Neural cell (in vitro differentiated cells): ENCODE results near the gene KDM4C. TPM values are rescaled to one million over a fixed set of nuclear protein-coding genes. Genes with fewer than 3 reads are reported as not detected.

Source experiments
- H2AFZ ChIP-seq: fragments of 200-600, 300-800 bp; sonication (generic), shearing (Covaris generic); 2 replicates; pipeline ENCODE4 v1.6.0; 2014; ENCODE audit warnings: low read depth, mild to moderate bottlenecking, antibody characterized with exemption, low read length, moderate library complexity
- H3F3A ChIP-seq: fragments of 200-600 bp; shearing (Covaris generic); 2 replicates; pipeline ENCODE4 v1.6.1; 2016; ENCODE audit warnings: mild to moderate bottlenecking, moderate library complexity, mixed read lengths, antibody characterized with exemption, low read length; ENCODE audit not compliant: insufficient read depth, poor library complexity, severe bottlenecking
- H3K27ac ChIP-seq: fragments of 200-600, 300-800 bp; sonication (generic), shearing (Covaris generic); 2 replicates; pipeline ENCODE4 v1.5.1; 2014; ENCODE audit warnings: mild to moderate bottlenecking, low read length, moderate library complexity
- H3K27me3 ChIP-seq: fragments of 300-800, 200-600 bp; sonication (generic), shearing (Covaris generic); 2 replicates; pipeline ENCODE4 v1.6.0; 2014; ENCODE audit warnings: mild to moderate bottlenecking, low read depth, low read length, moderate library complexity; ENCODE audit not compliant: insufficient read depth
- H3K36me3 ChIP-seq: fragments of 300-800, 200-600 bp; sonication (generic), shearing (Covaris generic); 2 replicates; pipeline ENCODE4 v1.5.1; 2014; ENCODE audit warnings: mild to moderate bottlenecking, antibody characterized with exemption, low read length, moderate library complexity; ENCODE audit not compliant: insufficient read depth
- H3K4me2 ChIP-seq: fragments of 300-800, 200-600 bp; sonication (generic), shearing (Covaris generic); 2 replicates; pipeline ENCODE4 v1.6.0; 2014; ENCODE audit warnings: mild to moderate bottlenecking, low read length
- H3K4me3 ChIP-seq: fragments of 300-800, 200-600 bp; sonication (generic), shearing (Covaris generic); 2 replicates; pipeline ENCODE4 v1.5.1; 2014; ENCODE audit warnings: mild to moderate bottlenecking, low read length, moderate library complexity
- H3K79me2 ChIP-seq: fragments of 200-600 bp; shearing (Covaris generic); replicated peaks from 2 replicates; pipeline ENCODE4 v1.6.0; 2014; ENCODE audit warnings: mild to moderate bottlenecking, low read length, moderate library complexity; ENCODE audit not compliant: insufficient read depth
- H3K9ac ChIP-seq: fragments of 300-800, 200-600 bp; sonication (generic), shearing (Covaris generic); 2 replicates; pipeline ENCODE4 v1.6.1; 2016; ENCODE audit warnings: mild to moderate bottlenecking, low read length, mixed read lengths
- H3K9me2 ChIP-seq: fragments of 200-600 bp; shearing (Covaris generic); 2 replicates; pipeline ENCODE4 v1.6.1; 2016; ENCODE audit warnings: mild to moderate bottlenecking, low read length, mixed read lengths; ENCODE audit not compliant: insufficient read depth
- H3K9me3 ChIP-seq: fragments of 200-600, 300-800 bp; sonication (generic), shearing (Covaris generic); 2 replicates; pipeline ENCODE4 v1.6.1; 2016; ENCODE audit warnings: mild to moderate bottlenecking, mixed run types, low read length, moderate library complexity, mixed read lengths
- H4K20me1 ChIP-seq: fragments of 200-600 bp; shearing (Covaris generic); 2 replicates; pipeline ENCODE4 v1.6.1; 2016; ENCODE audit warnings: mild to moderate bottlenecking, mixed run types; ENCODE audit not compliant: insufficient read depth
- EP300 ChIP-seq: fragments of 450-650 bp; conservative IDR thresholded peaks from 2 replicates; pipeline ENCODE4 v1.6.1; 2014; ENCODE audit warnings: antibody characterized with exemption, mild to moderate bottlenecking, moderate library complexity; ENCODE audit not compliant: poor library complexity, severe bottlenecking
- EZH2 ChIP-seq: fragments of 200-600, 300-800 bp; shearing (Covaris generic), sonication (generic); IDR thresholded peaks from 2 replicates; pipeline ENCODE4 v1.6.1; 2014; ENCODE audit warnings: antibody characterized with exemption, low read length, borderline replicate concordance, mild to moderate bottlenecking; ENCODE audit not compliant: insufficient read depth, poor library complexity, severe bottlenecking
- MXI1 ChIP-seq: fragments of 450-650 bp; conservative IDR thresholded peaks from 2 replicates; pipeline ENCODE4 v1.6.1; 2014; ENCODE audit warnings: antibody characterized with exemption, mild to moderate bottlenecking; ENCODE audit not compliant: poor library complexity, severe bottlenecking
- POLR2AphosphoS5 ChIP-seq: IDR thresholded peaks from 2 replicates; pipeline ENCODE4 v1.6.1; 2012
- RAD21 ChIP-seq: fragments of 450-650 bp; conservative IDR thresholded peaks from 2 replicates; pipeline ENCODE4 v1.6.1; 2014; ENCODE audit warnings: antibody characterized with exemption, mild to moderate bottlenecking, moderate library complexity
- SMC3 ChIP-seq: fragments of 450-650 bp; conservative IDR thresholded peaks from 2 replicates; pipeline ENCODE4 v1.6.1; 2014; ENCODE audit warnings: antibody characterized with exemption, mild to moderate bottlenecking, moderate library complexity; ENCODE audit not compliant: poor library complexity
- TAF1 ChIP-seq: IDR thresholded peaks from 2 replicates; pipeline ENCODE4 v1.6.1; 2012; ENCODE audit warnings: low read depth
- polyA plus RNA-seq: library from polyadenylated mRNA; depleted of rRNA; stranded (reverse); fragments of >200 nt; gene quantifications from 2 replicates; pipeline ENCODE4 v1.2.3, GENCODE V29; 2014
- TF ChIP-seq, protein P1 (sequence below): fragments of 450-650 bp; IDR thresholded peaks from 2 replicates; pipeline ENCODE4 v1.5.1; 2014; ENCODE audit warnings: antibody characterized with exemption, mild to moderate bottlenecking, moderate library complexity; ENCODE audit not compliant: poor library complexity, severe bottlenecking
- TF ChIP-seq, protein P2 (sequence below): IDR thresholded peaks from 2 replicates; pipeline ENCODE4 v1.6.1; 2012; ENCODE audit warnings: borderline replicate concordance

The KDM4C gene
- polyA plus RNA-seq, 1 donor from 2014 or later, result 21.1 TPM

DNA sequence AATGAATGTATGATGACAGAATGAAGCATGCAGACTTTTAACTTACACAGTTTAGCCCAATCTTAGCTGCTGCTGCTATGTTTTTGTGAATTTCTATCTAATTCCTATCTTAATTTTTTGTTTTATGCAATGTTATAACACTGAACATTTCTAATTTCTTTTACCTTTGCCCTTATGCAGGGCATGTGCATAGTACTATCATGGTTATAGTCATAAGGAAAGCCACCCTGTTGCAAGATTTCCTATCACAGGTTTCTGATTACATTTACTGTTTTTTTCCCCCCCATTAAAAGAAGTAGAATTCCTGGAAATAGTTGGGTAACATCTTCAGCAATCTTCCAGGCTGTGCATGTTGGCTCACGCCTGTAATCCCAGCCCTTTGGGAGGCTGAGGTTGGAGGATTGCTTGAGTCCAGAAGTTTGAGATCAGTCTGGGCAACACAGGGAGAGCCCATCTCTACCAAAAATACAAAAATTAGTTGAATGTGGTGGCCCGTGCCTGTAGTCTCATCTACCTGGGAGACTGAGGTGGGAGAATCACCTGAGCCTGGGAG is 164.4 kb downstream of the KDM4C start:
- TF ChIP-seq MXI1 (no peak), RAD21 (no peak), POLR2AphosphoS5 (no peak), TAF1 (no peak), EZH2 (no peak), EP300 (no peak), SMC3 (no peak)
- TF ChIP-seq, protein P1, sequence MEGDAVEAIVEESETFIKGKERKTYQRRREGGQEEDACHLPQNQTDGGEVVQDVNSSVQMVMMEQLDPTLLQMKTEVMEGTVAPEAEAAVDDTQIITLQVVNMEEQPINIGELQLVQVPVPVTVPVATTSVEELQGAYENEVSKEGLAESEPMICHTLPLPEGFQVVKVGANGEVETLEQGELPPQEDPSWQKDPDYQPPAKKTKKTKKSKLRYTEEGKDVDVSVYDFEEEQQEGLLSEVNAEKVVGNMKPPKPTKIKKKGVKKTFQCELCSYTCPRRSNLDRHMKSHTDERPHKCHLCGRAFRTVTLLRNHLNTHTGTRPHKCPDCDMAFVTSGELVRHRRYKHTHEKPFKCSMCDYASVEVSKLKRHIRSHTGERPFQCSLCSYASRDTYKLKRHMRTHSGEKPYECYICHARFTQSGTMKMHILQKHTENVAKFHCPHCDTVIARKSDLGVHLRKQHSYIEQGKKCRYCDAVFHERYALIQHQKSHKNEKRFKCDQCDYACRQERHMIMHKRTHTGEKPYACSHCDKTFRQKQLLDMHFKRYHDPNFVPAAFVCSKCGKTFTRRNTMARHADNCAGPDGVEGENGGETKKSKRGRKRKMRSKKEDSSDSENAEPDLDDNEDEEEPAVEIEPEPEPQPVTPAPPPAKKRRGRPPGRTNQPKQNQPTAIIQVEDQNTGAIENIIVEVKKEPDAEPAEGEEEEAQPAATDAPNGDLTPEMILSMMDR, result no peak
- TF ChIP-seq, protein P2, sequence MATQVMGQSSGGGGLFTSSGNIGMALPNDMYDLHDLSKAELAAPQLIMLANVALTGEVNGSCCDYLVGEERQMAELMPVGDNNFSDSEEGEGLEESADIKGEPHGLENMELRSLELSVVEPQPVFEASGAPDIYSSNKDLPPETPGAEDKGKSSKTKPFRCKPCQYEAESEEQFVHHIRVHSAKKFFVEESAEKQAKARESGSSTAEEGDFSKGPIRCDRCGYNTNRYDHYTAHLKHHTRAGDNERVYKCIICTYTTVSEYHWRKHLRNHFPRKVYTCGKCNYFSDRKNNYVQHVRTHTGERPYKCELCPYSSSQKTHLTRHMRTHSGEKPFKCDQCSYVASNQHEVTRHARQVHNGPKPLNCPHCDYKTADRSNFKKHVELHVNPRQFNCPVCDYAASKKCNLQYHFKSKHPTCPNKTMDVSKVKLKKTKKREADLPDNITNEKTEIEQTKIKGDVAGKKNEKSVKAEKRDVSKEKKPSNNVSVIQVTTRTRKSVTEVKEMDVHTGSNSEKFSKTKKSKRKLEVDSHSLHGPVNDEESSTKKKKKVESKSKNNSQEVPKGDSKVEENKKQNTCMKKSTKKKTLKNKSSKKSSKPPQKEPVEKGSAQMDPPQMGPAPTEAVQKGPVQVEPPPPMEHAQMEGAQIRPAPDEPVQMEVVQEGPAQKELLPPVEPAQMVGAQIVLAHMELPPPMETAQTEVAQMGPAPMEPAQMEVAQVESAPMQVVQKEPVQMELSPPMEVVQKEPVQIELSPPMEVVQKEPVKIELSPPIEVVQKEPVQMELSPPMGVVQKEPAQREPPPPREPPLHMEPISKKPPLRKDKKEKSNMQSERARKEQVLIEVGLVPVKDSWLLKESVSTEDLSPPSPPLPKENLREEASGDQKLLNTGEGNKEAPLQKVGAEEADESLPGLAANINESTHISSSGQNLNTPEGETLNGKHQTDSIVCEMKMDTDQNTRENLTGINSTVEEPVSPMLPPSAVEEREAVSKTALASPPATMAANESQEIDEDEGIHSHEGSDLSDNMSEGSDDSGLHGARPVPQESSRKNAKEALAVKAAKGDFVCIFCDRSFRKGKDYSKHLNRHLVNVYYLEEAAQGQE, result no peak
- no peak overlapping the region for H3K9ac ChIP-seq
- H3K27ac ChIP-seq, result no peak overlapping the region
- H3K9me3 ChIP-seq, result no peaks in the 10 kb centered on the region
- no peaks in the 10 kb centered on the region for H3K27me3 ChIP-seq
- H4K20me1 ChIP-seq, result no peaks in the 10 kb centered on the region
- no peak overlapping the region for H3K4me2 ChIP-seq
- H2AFZ ChIP-seq, result no peak overlapping the region
- H3K4me3 ChIP-seq, result no peak overlapping the region
- H3K79me2 ChIP-seq, result no peaks in the 10 kb centered on the region
- H3K9me2 ChIP-seq, result no peaks in the 10 kb centered on the region
- H3K36me3 ChIP-seq, result no peaks in the 10 kb centered on the region
- no peaks in the 10 kb centered on the region for H3F3A ChIP-seq

DNA sequence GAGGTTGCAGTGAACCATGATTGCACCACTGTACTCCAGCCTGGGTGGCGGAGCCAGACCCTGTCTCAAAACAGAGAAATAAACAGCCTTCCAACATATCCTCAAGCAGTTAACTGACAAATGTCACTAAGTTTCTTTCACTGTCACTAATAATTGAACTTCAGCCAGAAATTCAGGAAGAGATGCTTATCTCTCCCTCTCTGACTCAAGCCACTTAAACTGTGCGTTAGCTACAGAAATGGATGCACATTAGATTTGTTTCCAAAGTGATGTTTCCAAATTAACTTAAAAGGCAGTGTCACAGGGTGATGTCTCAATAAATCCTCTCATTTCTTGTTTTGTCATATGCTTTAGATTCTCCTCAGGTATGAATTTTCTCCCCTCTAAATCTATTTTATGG is 164.9 kb downstream of the KDM4C start:
- TF ChIP-seq POLR2AphosphoS5 (no peak), EZH2 (no peak), SMC3 (no peak), RAD21 (no peak)
- TF ChIP-seq, protein P2, result no peak
- no peak overlapping the region for H3K4me3 ChIP-seq

More for the DNA sequence above, 164.9 kb downstream of the KDM4C start:
- no peaks in the 10 kb centered on the region for H3K27me3 ChIP-seq
- no peaks in the 10 kb centered on the region for H3K9me2 ChIP-seq
- no peaks in the 10 kb centered on the region for H3K36me3 ChIP-seq
- H3K4me2 ChIP-seq, result no peak overlapping the region
- H3K9ac ChIP-seq, result no peak overlapping the region
- H3K9me3 ChIP-seq, result no peaks in the 10 kb centered on the region
- no peaks in the 10 kb centered on the region for H3K79me2 ChIP-seq
- H4K20me1 ChIP-seq, result no peaks in the 10 kb centered on the region
- H2AFZ ChIP-seq, result no peak overlapping the region
- no peak overlapping the region for H3K27ac ChIP-seq
- H3F3A ChIP-seq, result no peaks in the 10 kb centered on the region
